IPS-18a (cell line): ENCODE data around the gene TPRG1.

Experiments
- H3K27ac ChIP-seq: one replicate; pipeline ENCODE4 v1.5.1; 2013; ENCODE audit warnings: low read length
- H3K27me3 ChIP-seq: one replicate; pipeline ENCODE4 v1.6.1; 2013; ENCODE audit warnings: mild to moderate bottlenecking, low read length; ENCODE audit not compliant: control insufficient read depth, insufficient read depth
- H3K36me3 ChIP-seq: one replicate; pipeline ENCODE4 v1.6.1; 2013; ENCODE audit warnings: low read depth, low read length; ENCODE audit not compliant: control insufficient read depth
- H3K4me1 ChIP-seq: one replicate; pipeline ENCODE4 v1.6.1; 2013; ENCODE audit warnings: low read depth, low read length; ENCODE audit not compliant: control insufficient read depth
- H3K4me3 ChIP-seq: one replicate; pipeline ENCODE4 v1.5.1; 2013; ENCODE audit warnings: low read length
- H3K9ac ChIP-seq: one replicate; pipeline ENCODE4 v1.6.1; 2013; ENCODE audit warnings: mild to moderate bottlenecking, low read length, moderate library complexity
- H3K9me3 ChIP-seq: one replicate; pipeline ENCODE4 v1.6.1; 2013; ENCODE audit warnings: low read depth, low read length; ENCODE audit not compliant: control insufficient read depth

TPRG1 gene

GRCh38 chr3:189368384-189368783, 196.6 kb downstream of the TPRG1 start:
- no peak overlapping the region for H3K9ac ChIP-seq
- H3K27ac ChIP-seq, result no peak overlapping the region

GRCh38 chr3:189369636-189370035, 197.9 kb downstream of the TPRG1 start:
- Histone ChIP-seq H3K36me3 (no peaks in the 10 kb centered on the region), H3K9ac (no peak overlapping the region), H3K27me3 (no peaks in the 10 kb centered on the region), H3K4me3 (no peak overlapping the region), H3K4me1 (peaks cover 20% of the 10 kb centered on the region), H3K27ac (no peak overlapping the region), H3K9me3 (no peaks in the 10 kb centered on the region)

More at GRCh38 chr3:189368384-189368783, 196.6 kb downstream of the TPRG1 start:
- Histone ChIP-seq H3K36me3 (no peaks in the 10 kb centered on the region), H3K4me1 (peaks cover 20% of the 10 kb centered on the region), H3K4me3 (no peak overlapping the region), H3K27me3 (no peaks in the 10 kb centered on the region), H3K9me3 (no peaks in the 10 kb centered on the region)

- Histone ChIP-seq H3K4me1 (peaks cover 20% of the 10 kb centered on the region), H3K27ac (no peak overlapping the region), H3K36me3 (no peaks in the 10 kb centered on the region), H3K27me3 (no peaks in the 10 kb centered on the region), H3K9me3 (peaks cover under 1% of the 10 kb centered on the region), H3K9ac (no peak overlapping the region), H3K4me3 (no peak overlapping the region)
These were observed 200.5 kb downstream of the TPRG1 start for GRCh38 chr3:189372243-189372642.
